GM12874 (cell line): ENCODE results near the gene ZNF276.

Source experiments
- TF ChIP-seq, protein P1 (sequence below): IDR thresholded peaks from 2 replicates; pipeline ENCODE4 v1.5.1; 2011; ENCODE audit warnings: low read depth, mild to moderate bottlenecking, control low read depth, low read length, moderate library complexity; ENCODE audit not compliant: insufficient read depth

Gene ZNF276

DNA sequence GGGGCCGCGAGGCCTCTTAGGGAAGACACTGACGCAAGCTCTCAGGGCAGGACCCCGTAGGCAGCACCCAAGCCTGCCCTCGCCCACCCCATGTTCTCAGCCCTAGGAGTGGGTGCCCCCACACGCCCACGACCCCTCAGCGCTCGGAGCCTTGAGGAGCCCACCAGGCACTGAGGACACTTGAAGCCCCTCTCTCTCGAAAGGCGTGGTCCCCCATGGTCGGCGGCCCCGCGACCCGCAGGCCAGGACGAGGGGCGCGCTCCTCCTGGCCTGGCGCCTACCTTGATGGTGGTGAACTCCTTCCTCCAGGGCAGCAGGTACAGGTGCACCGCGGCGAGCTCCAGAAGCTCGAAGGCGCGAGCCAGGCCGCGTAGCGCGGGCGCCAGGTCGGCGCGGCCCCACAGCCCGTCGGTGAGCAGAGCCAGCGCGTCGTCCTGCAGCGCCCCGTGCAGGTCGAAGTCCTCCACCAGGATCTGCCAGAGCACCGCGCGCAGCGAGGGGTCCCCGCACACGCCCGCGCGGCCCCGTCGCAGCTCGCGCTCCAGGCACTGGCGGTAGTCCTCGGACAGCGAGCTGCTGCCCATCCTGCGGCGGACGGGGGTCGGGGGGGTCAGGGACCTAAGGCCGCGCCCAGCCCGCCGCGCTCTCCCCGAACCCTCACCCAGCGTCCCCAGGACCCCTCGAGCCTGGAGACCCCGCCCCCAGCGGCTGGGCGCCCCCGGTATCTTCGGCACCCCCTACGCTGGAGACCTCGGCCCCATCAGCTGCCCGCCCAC lies 20.5 kb upstream of the ZNF276 start:
- TF ChIP-seq, protein P1, sequence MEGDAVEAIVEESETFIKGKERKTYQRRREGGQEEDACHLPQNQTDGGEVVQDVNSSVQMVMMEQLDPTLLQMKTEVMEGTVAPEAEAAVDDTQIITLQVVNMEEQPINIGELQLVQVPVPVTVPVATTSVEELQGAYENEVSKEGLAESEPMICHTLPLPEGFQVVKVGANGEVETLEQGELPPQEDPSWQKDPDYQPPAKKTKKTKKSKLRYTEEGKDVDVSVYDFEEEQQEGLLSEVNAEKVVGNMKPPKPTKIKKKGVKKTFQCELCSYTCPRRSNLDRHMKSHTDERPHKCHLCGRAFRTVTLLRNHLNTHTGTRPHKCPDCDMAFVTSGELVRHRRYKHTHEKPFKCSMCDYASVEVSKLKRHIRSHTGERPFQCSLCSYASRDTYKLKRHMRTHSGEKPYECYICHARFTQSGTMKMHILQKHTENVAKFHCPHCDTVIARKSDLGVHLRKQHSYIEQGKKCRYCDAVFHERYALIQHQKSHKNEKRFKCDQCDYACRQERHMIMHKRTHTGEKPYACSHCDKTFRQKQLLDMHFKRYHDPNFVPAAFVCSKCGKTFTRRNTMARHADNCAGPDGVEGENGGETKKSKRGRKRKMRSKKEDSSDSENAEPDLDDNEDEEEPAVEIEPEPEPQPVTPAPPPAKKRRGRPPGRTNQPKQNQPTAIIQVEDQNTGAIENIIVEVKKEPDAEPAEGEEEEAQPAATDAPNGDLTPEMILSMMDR: peak; percentile 69

DNA sequence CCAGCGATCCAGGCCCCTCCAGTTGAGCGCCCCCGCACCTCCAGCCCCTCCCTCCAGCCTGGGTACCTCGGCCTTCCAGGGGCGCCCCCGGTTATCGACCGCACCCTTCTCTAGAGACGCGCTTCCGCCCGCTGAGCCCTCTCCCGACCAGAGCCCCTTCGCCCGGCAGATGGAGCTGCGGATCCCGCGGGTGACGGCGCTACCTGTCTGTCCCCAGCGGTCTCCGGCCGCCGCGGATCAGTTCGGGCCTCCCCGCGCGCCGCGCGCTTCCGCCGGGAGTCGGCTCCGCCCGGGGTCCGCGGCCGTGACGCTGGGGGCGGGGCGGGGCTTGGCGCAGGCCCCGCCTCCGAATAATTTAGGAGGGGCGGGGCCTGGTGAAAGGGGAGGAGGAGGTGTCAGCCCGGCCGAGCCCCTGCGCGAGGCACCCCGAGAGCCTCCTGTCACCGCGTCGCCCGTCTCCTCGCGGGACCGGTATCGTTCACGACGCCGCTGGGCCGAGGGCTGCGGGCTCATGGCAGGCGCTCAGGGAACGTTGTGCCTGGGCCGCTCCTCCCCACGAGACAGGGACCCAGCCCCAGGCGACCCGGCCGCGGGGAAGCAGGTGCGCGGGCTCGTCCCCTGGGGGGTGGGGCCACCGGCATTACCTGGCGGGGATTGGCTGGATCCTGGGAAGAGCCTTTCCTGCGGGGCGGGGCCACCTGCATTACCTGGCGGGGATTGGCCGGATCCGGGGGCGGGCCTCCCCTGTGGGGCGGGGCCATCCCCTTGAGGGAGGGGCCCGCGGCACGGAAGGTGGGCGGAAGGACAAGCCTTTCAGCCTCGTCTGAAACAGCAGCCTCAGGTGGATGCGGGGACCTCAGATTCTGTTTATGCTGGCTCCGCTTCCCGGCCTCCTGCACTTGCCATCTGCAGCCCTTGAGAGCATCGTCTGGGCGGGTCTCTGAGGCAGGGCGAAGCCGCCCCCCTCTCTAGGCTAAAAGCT lies 19.6 kb upstream of the ZNF276 start, which contains the start of gene SPATA2L:
SPATA2L (minus strand) TSS at position 281 of the 982 bp plus-strand sequence. CDS start 473 bp downstream, outside the sequence.
- TF ChIP-seq, protein P1: peak; percentile 40

DNA sequence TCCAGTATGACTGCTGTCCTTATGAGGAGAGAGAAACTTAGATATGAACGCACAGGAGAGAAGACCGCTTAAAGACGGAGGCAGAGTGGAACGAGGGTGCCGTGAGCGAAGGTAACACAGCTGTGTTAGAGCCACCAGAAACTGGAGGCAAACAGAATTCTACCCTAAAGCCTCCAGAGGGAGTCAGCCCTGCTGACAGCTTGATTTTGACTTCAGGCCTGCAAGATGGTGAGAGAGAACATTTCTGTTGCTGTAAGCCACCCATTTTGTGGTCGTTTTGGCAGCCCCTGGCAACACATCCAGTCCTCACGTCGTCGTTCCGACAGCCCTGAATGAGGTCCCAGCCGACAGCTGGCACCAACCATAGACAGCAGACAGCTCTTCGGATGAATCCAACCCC lies 17.1 kb upstream of the ZNF276 start:
- TF ChIP-seq, protein P1: no peak

DNA sequence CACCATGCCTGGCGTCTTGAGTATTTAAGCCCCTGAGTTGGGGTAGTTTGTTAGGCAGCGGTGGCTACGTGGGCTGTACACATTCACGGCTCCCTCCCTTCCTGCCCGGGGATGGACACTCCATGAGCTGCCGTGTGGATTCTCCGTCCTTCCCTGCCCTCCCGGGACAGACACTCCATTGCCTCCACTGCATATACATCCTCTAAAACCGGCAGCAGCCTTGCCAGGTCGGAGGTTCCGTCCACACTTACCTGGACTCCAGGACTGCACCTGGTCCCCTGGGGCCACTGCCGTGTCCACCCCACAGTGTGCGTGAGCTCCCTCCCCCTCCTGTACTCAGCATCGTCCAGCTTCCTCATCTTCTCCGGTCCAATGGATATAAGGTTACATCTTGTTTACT lies 16.3 kb upstream of the ZNF276 start:
- TF ChIP-seq, protein P1: no peak

DNA sequence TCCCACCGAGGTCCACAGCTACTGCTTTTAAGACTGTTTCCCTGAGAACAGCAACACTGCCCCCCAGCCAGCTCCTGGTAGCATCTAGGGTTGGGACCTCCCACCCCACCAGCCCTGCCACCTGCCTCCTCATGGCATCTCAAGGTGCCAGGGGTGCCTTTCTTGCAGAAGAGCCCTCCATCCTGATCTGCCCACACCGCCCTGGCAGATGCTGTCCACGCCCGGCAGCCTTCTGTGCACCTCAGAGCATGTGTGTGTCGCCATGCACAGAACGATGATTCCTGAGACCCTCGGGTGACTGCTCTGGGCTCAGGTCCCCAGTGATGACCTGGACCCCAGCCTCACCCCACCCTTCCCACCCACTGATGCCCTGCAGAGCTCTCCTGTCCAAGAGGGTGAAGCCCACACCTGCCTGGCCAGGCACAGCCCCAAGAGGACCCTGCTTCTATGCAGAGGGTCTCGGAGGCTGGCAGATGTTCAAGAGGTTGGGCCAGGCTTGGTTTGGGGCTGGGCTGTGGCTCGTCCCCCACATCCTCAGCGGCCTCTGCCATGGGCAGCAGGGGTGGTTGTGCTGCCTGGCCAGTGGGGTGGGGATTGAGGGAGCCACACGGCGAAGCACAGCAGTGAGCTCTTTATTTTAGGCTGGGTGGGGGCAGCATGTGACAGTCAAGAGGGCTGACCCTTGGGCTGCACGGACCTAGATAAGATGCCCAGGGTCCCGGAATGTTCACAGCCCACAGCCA lies 14.6 kb upstream of the ZNF276 start:
- TF ChIP-seq, protein P1: no peak

DNA sequence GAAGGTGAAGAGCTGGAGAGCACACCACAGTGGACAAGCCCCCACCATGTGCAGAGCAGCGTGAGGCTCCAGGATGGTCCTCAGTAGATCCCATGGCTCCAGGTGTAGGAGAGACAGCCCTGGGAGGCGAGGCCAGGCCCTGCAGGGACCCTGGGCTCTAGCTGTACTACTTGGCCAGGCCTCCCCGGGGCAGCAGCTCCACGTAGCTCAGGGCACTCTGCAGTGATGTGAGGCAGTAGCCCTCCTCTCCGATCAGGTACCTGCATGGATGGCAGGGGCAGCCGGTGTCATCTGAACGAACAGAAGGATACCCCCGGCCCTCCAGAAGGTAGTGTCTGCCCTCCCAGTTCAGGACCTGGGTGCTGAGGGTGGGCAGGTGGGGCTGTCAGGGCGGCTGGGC lies 13.6 kb upstream of the ZNF276 start:
- TF ChIP-seq, protein P1: no peak
